Neutrophil (primary cell): ENCODE data around the gene MLLT3.

ENCODE experiments used
- H3K27ac ChIP-seq: fragments of 200-600 bp; sonication (generic); 2 replicates; pipeline ENCODE4 v1.5.1; 2016; ENCODE audit warnings: mild to moderate bottlenecking, moderate library complexity
- H3K27me3 ChIP-seq: fragments of 200-600 bp; sonication (generic); 2 replicates; pipeline ENCODE4 v1.6.0; 2016; ENCODE audit warnings: mild to moderate bottlenecking
- H3K36me3 ChIP-seq: fragments of 200-600 bp; sonication (generic); 2 replicates; pipeline ENCODE4 v1.5.1; 2017
- H3K4me1 ChIP-seq, 2 experiments: fragments of 200-600 bp in 1 of 2; sonication (generic) in 1 of 2; 1 replicate in 1 of 2; 2 replicates in 1 of 2; pipeline versions ENCODE4 v1.5.1 to v1.6.1; 2013 to 2016; ENCODE audit warnings: low read depth in 1 of 2, low read length in 1 of 2, mild to moderate bottlenecking in 1 of 2, moderate library complexity in 1 of 2; ENCODE audit not compliant: control insufficient read depth in 1 of 2, insufficient read depth in 1 of 2
- H3K4me3 ChIP-seq, 2 experiments: fragments of 200-600 bp in 1 of 2; sonication (generic) in 1 of 2; 1 replicate in 1 of 2; 2 replicates in 1 of 2; pipeline ENCODE4 v1.5.1; 2013 to 2016; ENCODE audit warnings: low read depth in 1 of 2, low read length in 1 of 2, mild to moderate bottlenecking in 1 of 2, moderate library complexity in 1 of 2
- H3K9me3 ChIP-seq: fragments of 200-600 bp; sonication (generic); 2 replicates; pipeline ENCODE4 v1.5.1; 2016
- TF ChIP-seq, protein P1 (sequence below): fragments of 200-600 bp; sonication (generic); IDR thresholded peaks from 2 replicates; pipeline ENCODE4 v1.5.1; 2016; ENCODE audit warnings: antibody characterized with exemption

MLLT3 gene

DNA sequence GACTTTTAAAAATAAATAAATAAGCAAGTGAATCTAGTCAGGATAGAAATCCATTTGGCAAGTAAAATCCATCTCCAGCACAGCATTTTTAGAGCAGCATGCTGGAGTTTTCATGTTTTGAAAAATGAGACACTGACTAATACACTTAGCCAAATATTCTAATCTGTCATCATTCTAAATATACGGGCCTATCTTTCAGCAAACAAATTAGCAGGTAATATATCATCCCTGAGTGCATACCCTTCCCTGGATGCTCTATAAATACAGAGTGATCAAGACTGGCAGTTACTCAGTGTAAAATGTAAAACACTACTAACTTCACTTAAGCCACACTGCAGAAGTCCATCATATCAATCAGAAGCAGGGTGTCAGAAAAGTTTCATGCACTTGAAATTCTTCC lies 58.4 kb downstream of the MLLT3 start:
- Histone ChIP-seq H3K9me3 (no peaks in the 10 kb centered on the region), H3K27me3 (no peaks in the 10 kb centered on the region), H3K36me3 (no peaks in the 10 kb centered on the region), H3K27ac (no peak overlapping the region), H3K4me1 (no peaks in the 10 kb centered on the region), H3K4me3 (no peak overlapping the region)
- TF ChIP-seq, protein P1, sequence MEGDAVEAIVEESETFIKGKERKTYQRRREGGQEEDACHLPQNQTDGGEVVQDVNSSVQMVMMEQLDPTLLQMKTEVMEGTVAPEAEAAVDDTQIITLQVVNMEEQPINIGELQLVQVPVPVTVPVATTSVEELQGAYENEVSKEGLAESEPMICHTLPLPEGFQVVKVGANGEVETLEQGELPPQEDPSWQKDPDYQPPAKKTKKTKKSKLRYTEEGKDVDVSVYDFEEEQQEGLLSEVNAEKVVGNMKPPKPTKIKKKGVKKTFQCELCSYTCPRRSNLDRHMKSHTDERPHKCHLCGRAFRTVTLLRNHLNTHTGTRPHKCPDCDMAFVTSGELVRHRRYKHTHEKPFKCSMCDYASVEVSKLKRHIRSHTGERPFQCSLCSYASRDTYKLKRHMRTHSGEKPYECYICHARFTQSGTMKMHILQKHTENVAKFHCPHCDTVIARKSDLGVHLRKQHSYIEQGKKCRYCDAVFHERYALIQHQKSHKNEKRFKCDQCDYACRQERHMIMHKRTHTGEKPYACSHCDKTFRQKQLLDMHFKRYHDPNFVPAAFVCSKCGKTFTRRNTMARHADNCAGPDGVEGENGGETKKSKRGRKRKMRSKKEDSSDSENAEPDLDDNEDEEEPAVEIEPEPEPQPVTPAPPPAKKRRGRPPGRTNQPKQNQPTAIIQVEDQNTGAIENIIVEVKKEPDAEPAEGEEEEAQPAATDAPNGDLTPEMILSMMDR: no peak

DNA sequence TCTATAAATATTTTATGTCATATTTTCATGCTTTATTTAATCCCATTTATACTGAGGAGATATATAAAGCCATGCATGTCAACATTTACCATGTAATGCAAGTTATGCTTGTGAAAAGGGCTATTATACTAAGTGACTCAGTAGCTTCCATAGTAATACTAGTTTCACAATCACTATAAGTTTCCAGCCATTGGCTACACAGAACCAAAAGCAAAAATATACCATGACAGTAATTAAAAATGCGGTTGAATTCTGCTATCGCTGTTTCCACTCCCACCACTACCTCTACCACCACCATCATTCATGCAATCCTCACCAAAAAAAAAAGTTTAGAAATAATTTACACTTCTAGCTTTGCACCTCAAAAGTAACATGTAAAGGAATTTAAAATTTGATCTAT lies 60.2 kb downstream of the MLLT3 start:
- H3K9me3 ChIP-seq: no peaks in the 10 kb centered on the region
- H3K4me3 ChIP-seq: no peak overlapping the region
- TF ChIP-seq, protein P1: no peak

DNA sequence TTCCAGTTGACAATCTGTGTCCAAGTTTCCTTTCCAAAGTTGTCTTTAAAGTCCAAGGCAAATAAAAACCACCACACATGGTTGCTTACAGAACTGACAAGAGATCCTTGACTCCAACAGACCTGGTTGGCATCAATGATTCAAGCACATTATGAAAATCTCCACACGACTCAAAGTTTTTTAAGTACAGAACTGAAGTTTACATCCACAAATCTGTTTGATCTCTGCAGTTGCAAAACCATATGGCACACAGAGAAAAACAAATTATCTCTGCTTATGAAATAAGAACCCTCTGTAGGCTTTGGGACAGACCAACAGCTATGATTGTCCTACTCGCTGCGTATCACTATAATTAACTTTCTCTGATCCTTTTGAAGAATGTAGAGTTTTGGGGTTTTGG lies 60.8 kb downstream of the MLLT3 start:
- H3K4me3 ChIP-seq: no peak overlapping the region
- no peaks in the 10 kb centered on the region for H3K27me3 ChIP-seq
- H3K9me3 ChIP-seq: no peaks in the 10 kb centered on the region
- no peak overlapping the region for H3K27ac ChIP-seq
- H3K36me3 ChIP-seq: no peaks in the 10 kb centered on the region
- H3K4me1 ChIP-seq: no peaks in the 10 kb centered on the region
- TF ChIP-seq, protein P1: no peak

More for the DNA sequence above, 60.2 kb downstream of the MLLT3 start:
- no peaks in the 10 kb centered on the region for H3K27me3 ChIP-seq
- no peaks in the 10 kb centered on the region for H3K4me1 ChIP-seq
- no peak overlapping the region for H3K27ac ChIP-seq
- no peaks in the 10 kb centered on the region for H3K36me3 ChIP-seq

DNA sequence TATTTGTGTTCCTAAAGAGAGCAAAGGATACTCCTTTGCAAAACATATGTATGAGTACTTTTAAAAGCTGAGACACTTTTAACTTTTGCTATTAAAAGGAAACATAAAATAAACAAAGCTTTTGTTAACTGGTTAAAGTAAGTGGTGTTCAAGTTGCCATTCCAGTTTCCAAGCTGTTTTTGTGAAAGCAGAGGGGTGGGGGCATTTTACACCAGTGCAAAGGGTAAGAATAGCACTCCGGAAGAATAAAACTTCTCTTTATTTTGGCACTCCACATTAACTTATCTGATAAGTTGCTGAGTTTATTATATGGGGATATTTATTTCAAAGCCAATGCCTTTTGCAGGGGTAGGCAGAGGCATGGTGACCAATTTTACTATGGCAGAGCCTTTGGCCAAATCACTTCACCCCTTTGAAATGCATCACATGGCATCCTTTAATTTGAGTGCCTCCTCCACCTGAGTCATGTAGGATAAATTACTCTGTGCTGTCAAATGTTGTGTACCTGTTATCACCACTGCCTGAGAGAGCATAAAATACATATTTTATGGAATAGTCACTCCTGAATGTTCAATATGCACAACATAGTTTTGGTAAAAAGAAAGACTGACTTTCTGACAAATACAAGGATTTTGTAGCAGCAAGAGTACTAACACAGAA lies 62.9 kb downstream of the MLLT3 start:
- H3K27ac ChIP-seq: no peak overlapping the region
- TF ChIP-seq, protein P1: no peak
- H3K9me3 ChIP-seq: no peaks in the 10 kb centered on the region
- no peaks in the 10 kb centered on the region for H3K4me1 ChIP-seq
- no peaks in the 10 kb centered on the region for H3K36me3 ChIP-seq
- no peak overlapping the region for H3K4me3 ChIP-seq
- no peaks in the 10 kb centered on the region for H3K27me3 ChIP-seq

DNA sequence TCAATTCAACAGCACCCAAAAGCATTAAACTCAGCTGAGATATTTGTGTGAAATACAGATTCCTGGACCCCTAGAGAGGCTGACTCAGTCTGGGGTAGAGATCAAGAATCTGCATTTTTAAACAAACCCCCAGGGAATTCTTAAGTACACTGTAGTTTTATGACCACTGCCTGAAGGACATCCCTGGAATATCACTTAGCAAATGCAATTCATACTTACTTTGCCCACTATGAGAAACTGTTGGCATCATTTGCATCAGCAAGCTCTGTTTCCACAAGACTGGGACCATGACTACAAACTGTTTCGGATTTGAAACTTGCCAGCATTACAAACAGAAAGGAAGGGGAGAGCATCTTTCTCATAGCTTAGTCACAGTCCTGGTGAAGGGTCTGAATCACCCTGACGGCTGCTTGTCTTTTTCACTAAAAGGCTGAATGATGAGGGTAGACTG lies 63.7 kb downstream of the MLLT3 start:
- H3K4me3 ChIP-seq: no peak overlapping the region
- no peaks in the 10 kb centered on the region for H3K4me1 ChIP-seq
- H3K36me3 ChIP-seq: no peaks in the 10 kb centered on the region
- TF ChIP-seq, protein P1: no peak
- no peaks in the 10 kb centered on the region for H3K9me3 ChIP-seq
- no peak overlapping the region for H3K27ac ChIP-seq
- H3K27me3 ChIP-seq: no peaks in the 10 kb centered on the region
